ENCODE measurements around the gene PRR16.
A peak's percentile ranks its signal among the peaks of the same experiment; 100 is the strongest.

- no peak for TF ChIP-seq GABPA (IDR thresholded peaks at IDR 0.05; ENCODE audit: low read depth)
- TF ChIP-seq CTCF (IDR thresholded peaks at IDR 0.05; ENCODE audit: insufficient read depth, low read length), result peak; percentile 21
- TF ChIP-seq REST (IDR thresholded peaks at IDR 0.05; ENCODE audit: insufficient replicate concordance, low read depth), result no peak
- no peak for TF ChIP-seq POLR2AphosphoS5 (IDR thresholded peaks at IDR 0.05; ENCODE audit: low read depth)
- no peak for TF ChIP-seq SPI1 (IDR thresholded peaks at IDR 0.05; ENCODE audit: borderline replicate concordance, low read depth)
Observed at GRCh38 chr5:120457839-120458507, 6.1 kb upstream of the PRR16 start.
